Activated CD4-positive, alpha-beta T cell treated with anti-CD3 and anti-CD28 coated beads, Interleukin-2, Interleukin-4, amounts not matched to agents 100 ng/mL and 50 ng/mL, durations not matched to agents 16 hours and 8 hours (primary cell): ENCODE results near the gene RUVBL1.
A peak's percentile ranks its signal among the peaks of the same experiment; 100 is the strongest.
"Not testable (repeated sequence)": the region's sequence is repeated elsewhere in the genome, so short reads cannot be mapped to it uniquely, and the experiment has no call there.

Source experiments
- DNase-seq: peaks from one replicate; pipeline ENCODE4 v3.0.0-alpha.2; 2020; ENCODE audit warnings: low spot score

Gene RUVBL1

DNA sequence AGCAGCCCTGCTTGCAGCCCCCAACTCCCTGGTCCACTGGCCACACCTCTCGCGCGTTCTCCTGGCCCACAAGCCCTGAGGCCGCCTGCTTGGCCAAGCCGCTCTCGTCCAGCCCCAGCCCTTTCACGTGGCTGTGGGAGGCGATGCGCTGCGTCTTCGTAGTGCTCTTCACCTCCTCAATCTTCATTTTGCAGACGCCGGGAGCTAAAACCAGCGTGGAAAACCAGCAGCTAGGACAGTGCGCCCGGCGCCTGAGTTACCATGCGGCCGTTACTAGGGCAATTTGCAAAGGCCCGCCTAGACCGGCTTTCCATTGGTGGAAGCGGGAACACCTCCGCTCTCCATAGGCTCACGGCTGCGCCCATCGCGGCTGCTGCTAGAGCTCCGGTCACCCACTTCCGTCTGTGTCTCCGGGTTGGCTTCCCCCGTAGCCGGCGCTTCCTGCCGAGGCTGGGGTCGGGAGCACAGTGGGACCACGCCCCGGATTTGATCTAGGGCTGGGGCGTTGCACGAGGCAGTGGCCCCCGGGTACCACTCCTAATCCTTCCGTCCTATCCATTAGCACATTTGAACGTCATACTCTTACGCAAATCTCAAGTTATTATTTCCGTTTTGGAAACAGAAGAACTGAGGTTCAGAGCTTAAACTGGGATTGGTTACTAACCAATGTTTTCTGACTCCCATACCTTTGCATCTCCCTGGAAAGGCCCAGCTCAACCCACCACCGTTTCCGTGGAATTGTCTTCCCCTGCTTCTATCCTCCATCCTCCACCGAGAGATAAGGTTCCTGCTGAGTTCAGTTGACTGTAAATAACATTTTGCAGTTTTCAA lies at the start of gene RUVBL1:
Gene RUVBL1, minus strand, starts transcription at position 275 of the 831 bp plus-strand sequence. Its CDS starts 88 bp downstream, at position 187.
- peak; percentile 99 for DNase-seq

DNA sequence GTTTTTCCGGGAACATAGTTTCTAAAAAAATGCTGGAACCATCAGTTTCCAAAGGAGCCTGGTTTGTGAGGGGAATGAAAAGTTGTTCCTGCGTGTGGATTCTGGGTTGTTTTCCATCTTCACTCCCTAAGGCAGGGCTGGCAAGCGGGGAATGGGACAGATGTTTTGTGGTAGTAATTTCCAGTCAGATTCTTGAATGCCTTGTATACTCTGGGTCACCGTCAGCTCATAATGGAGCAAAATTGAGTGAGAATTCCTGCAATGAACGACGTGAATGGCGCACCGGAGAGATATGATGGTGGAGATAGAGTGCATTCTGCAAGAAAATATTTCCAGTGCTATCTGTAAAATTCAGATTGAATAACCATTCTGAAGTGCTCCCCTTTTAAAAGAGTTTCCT lies 49.6 kb upstream of the RUVBL1 start:
- DNase-seq, result no peak

DNA sequence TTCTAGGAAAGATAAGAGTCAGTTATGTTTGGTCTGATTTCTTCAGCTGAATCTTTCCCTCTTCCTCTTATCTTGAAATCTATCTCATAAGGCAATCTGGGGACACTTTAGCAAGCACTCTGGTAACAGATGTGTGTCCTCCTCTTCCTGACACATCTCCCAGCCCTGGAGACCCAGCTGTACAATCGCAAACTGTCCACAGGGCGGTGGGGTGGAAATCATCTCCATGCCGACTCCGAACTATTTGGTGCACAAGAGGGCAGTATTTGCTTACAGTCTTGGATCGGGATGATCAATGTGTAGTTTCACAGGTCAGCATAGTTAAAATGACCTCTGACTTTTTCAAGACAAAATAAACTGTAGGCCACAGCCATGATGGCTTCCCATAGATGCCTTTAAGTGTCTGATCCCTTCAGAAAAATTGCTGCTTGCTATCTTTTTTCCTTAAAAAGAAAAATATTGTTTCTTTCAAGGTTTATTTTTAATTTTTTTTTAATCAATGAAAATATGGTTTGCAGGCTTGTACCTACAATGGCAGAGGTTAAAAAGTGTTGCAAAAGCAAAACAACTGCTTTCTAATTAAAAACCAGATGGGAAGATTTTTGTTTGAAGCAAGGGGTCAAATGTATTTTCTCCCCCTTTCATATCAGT lies 47.4 kb upstream of the RUVBL1 start:
- no peak for DNase-seq

DNA sequence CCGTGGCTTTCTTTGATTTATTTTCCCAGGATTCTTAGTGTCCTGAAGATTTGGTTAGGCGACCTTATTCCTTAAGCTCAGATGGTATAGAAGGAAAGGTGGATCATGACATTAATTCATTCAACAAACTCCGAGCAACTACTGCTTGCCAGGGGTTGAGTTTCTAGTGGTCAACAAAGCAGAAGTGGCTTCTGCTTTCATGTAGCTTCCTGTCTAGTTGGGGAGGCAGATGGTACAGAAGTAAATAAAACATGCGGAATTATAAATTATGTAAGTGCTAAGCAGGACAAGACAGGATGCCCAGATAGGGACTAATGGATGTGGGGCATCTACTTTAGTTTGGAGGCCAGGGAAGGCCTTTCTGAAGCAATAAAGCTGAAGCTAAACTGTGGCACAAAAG lies 45.2 kb upstream of the RUVBL1 start:
- no peak for DNase-seq

DNA sequence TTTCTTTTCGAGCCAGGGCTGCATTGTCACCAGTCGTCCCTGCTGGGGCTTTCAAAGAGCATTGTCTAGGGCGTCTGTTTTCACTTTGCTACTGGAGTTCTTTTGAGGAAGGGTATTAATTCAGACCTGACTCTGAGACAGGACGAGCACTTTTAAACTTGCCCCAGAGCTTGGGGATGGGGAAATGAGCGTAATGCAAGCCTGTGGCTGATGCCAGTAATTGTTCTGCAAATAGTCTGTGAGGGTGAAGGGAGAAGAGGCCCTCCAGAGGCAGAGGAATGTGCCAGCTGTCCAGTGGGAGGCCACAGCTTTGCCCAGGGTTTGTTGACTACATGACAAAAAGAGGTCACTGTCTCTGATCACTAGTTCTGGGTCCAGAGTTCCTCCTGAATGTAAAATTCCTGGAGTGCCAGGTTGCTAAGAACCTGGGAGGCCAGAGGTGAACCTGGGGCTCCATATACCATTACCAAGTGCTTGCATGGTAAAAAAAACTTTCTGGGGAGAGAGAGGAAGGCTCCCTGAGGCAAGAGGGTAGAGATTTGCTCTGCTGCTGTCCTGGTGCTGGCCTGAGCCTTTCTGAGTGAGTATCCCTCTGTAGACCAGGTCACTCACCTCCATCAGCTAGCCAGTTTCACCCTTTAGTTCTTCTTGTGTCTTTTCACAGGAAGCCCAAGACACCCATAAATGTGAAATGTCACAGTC lies 44.5 kb upstream of the RUVBL1 start:
- DNase-seq, result no peak

DNA sequence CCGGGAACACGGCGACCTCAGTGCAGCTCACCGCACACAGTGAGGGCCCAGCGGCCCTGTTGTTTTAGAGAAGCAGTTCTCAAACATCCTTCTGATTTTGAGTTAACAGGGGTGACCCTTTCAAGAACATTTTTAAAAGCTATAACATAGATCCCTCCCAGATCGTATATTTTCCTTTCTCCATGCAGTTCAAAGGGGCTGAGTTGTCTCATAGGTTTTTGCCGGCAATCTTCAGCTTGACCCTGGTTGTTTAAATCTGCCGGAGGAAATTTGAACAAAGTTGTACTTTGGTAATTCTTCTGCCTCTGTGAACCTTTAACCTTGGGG lies 44.0 kb upstream of the RUVBL1 start:
- no peak for DNase-seq

DNA sequence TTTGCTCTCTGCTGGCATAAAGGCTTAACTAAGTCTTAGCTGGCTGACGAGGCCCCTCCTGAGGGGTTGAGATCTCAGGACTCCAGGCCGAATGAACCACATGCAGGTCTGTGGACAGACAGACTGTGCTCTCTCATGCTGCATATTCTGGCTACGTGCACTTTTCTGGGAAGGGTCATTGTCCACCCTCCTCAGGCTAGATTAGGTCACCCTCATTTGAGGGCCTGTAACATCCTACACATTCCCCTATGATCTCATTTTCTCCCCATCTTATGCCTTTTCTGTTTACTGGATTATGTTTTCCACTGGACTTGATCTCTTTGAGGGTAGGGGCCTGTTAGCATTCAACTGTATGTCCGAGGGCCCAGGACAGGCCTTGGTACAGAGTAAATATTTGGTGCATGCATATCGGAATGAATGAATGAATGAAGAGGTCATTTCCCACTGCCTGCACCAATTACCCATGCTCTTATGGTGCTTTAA lies 43.4 kb upstream of the RUVBL1 start:
- no peak for DNase-seq

DNA sequence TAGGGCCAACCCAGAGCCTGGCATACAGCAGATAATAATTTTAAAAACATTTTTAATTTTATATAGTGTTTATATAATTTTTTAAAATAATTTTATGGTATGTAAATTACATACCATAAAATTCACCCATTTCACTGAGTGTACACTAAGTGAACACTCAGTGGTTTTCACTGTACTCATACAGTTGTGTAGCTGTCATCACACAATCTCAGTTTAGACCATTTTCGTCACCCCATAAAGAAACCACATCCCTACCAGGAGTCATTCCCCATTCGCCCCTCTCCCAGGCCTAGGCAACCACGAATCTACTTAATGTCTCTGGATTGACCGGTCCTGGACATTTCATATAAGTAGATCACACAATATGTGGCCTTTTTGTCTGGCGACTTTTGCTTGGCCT lies 39.8 kb upstream of the RUVBL1 start:
- no peak for DNase-seq

DNA sequence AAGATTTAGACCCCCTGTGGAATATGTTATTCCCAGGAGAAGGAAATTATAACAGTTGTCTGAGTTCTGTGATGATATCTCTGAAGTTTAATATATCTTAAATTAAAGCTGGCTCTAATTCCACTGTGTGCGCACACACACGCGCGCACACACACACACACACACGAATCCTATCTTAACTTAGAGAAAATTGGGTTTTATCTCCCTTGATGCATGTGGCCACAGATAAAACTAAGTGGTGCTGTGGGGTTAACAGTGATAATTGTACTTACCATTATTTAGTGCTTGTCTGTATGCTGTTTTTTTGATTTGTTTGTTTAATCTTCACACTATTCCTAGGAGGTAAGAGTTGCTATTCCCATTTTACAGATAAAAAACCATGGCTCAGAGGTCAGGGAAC lies 37.0 kb upstream of the RUVBL1 start:
- no peak for DNase-seq

DNA sequence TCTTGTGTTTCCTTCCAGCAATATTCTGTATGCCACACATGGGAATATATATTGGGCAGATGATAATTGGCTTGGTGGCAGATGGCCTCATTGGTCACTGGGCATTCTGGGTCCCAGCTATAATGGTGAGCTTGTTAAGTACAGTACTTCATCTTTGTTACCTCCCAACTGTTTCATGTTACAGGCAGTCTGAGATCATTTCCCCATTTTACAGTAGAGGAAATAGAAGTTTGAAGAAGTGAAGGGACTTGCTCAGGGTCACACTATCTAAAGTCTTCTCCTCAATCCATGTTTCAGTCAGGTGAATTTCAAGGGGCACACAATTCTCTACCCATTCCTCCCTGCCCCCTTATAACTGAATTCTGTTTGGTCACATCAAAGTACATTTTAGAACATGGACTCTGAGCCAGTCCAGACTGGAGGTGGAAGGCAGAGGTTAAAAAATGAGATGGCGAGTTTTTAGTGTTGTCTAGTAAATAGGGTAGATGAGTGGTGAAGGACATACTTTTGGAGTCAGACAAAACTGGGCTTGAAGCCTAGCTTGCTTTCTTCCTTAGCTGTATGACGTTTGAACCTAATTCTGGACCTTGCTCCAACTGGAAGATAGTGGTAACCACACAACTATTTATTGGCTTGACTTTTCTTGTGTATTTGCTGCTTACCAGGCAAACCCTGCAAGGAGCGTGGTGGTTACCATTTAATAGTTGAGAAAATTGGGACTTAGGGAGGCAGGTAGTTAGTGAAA lies 32.2 kb upstream of the RUVBL1 start:
- DNase-seq, result no peak

DNA sequence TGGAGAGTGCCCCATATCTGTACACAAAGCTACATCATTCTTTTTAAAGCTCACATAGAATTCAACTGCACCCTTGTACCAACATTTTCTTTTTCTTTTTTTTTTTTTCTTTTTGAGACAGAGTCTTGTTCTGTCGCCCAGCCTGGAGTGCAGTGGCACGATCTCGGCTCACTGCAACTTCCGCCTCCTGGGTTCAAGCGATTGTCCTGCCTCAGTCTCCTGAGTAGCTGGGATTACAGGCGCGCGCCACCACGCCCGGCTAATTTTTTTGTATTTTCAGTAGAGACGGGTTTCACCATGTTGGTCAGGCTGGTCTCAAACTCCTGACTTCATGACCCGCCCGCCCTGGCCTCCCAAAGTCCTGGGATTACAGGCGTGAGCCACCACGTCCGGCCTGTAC lies 30.7 kb upstream of the RUVBL1 start:
- DNase-seq, result not testable (repeated sequence)

DNA sequence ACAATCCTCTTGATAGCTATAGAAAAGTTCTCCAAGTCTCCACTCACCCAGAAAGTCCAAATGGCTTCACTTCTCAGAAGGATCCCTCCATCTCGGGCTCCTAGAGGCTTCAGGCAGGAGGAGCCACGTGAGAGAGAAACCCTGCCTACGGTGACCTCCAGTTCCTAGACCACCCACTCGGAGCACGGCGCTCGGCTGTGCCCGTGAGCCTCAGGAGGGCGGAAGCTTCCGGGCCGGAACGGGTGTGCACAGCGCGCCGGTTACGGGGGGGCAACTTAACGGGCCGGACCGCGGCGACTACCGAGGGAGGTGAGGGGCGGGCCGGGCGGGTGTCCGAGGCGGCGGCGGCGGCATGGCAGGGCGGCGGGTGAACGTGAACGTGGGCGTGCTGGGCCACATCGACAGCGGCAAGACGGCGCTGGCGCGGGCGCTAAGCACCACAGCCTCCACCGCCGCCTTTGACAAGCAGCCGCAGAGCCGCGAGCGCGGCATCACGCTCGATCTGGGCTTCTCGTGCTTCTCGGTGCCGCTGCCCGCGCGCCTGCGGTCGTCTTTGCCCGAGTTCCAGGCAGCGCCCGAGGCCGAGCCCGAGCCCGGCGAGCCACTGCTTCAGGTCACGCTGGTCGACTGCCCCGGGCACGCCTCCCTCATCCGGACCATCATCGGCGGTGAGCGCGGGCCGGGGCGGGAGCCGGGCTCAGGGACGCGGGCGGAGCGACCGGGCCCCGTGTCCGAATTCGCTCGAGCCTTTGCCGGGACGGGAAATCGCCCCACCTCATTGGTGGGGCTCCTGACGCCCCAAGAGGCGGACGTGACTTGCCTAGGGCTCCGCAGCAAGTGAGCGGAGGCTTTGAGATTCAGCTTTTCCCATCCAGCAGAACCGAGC lies 29.8 kb upstream of the RUVBL1 start, which contains the start of gene EEFSEC:
Gene EEFSEC, plus strand, starts transcription at position 326 of the 886 bp plus-strand sequence. Its CDS starts 27 bp downstream, at position 353.
- peak; percentile 83 for DNase-seq

DNA sequence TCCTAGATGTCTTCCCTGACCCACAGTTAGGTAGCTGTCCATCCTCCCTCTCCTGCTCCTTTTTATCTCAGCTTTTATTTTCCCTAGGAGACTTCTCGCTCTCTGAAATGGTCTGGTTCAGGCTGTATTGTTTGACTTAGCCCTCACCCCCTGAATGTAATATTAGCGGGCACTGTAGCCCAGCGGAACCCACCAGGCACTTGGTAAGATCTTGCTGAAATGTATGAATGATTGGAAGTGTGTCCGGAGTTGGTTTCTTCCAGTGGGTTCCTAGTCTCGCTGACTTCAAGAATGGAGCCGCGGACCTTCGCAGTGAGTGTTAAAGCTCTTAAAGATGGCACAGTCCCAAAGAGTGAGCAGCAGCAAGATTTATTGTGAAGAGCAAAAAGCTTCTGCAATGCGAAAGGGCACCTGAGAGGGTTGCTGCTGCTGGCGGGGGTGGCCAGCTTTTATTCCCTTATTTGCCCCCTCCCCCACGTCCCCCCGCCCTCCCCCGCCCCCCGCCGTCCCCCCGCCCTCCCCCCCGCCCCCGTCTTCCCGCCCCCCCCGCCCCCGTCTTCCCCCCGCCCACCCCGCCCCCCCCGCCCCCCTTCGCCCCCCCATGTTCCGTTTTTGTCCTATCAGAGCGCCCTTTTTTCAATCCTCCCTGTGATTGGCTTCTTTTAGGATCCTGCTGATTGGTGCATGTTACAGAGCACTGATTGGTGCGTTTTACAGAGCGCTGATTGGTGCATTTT lies 29.0 kb upstream of the RUVBL1 start:
- no peak for DNase-seq

DNA sequence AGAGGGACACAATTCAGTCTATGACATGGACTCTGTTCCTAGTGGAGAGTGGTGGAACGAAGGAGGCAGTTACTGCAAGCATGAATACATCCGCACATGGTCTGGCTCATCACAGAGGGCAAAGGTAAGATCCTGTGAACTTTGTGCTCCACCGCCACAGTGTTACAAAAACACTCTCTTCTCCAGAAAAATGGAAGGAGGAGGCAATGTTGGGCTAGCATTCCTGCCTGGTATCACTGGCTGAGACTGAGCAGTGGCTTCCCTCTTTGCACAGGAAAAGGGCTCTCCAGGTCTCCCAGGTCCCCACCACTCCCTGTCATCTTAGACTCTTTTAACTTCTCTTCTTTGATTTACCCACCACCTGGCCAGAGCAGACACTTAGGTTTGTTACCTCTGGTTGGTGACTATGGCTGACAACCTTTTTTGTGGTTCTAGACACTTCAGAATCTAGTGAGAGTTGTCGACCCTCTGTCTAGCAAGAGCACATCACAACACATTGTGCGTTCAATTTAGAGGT lies 28.2 kb upstream of the RUVBL1 start:
- DNase-seq, result no peak

DNA sequence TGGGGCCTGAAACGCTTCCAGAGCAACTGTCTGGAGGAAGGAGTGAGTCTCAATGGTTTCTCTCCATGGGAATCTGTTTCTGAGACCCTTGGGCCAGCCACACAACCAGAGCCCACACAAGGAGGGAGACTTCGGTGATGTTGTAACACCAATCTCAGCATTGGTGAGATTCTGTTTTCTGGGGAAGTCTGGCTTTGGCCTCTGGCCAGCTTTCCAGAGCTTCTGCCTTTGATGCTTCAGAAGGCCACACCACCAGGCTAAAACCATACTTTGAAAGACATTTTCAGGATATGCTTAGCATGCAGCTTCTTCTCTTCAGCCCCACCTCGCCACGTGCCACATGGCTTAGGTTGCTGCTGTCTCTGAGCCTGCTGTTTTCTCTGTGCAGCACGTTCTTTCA lies 26.0 kb upstream of the RUVBL1 start:
- DNase-seq, result no peak

DNA sequence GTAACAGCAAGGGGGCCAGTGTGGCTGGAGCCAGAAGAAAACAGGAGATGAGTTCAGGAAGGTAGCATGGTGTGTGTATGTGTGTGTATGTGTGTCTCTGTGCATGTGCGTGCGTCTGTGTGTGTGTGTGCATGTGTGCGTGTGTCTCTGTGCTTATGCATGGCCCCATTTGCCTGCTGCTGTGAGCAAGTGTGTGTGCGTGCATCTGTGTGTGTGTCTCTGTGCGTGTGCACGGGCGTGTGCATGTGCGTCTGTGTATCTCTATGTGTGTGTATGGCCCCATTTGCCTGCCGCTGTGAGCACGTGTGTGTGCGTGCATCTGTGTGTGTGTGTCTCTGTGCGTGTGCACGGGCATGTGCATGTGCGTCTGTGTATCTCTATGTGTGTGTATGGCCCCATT lies 22.6 kb upstream of the RUVBL1 start:
- DNase-seq, result no peak

DNA sequence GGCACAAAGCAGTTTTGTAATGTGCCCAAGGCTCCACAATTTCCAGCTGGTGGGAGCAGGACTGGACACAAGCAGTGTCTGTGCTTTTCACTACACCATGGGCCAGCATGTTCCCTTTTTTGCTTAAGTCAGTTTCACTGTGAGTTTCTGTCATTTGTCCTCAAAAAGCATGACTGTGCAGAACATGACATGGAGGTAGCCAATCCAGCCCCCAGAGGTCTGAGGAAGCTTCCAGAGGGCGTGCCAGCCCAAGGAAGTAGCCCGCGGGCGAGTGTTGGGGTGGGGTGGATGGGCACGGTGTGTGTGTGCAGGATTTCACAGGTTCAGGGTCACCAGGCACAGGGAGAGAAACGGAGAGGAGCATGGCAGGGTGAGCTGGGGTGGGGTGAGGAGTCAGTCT lies 21.7 kb upstream of the RUVBL1 start:
- no peak for DNase-seq

DNA sequence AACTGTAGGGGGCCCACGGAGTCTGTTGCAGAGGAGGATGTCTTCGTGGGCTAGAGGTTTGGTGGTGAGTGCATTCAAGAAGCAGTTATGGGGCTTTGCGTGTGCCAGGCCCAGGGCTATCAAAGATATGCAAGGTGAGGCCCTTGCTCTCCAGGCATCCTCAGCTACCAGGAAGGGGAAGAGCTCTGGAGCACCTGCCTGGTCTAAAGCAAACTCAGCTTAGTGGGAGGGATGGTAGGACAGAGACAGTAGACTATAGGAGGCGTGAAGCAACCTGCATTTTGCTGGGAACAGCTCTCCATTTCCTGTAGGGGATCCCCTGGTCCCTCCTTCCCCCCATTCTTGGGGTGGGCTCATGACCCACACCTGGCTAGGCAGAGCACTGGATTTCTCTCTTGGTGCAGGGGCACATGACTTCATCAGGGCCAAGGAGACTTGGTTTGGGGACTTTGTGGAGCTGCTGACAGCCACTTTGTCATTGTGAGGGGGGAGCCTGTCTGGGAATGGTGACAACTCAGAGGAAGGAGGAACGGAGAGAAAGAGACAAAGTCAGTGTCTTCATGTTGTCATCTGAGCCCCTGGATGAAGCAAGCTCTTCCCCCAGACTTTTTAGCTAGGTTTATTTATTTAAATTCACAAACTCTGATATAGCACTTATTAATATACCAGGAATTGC lies 21.0 kb upstream of the RUVBL1 start:
- no peak for DNase-seq

DNA sequence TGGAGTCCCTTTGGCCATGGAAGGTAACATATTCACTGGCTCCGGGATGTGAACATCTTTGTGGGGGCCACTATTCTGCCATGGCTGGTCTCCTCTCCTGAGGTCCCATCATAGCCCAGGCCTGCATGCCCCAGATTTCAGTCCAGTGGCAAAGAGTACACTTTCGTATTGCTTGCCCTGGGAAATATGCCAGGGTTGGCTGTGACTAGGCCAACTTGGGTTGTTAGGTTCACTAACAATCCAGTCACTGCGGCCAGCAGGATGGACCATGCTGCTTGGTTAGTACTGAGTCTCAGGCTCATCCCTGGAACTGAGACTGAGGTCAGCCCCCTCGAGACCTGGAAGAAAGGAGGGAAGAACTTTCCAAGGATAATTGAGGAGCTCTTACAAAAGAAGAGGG lies 19.9 kb upstream of the RUVBL1 start:
- DNase-seq, result no peak
